GM13977 (cell line): ENCODE results near the gene CDC6.

Experiments
- DNase-seq: peaks from one replicate; pipeline ENCODE4 v3.0.0; 2012; ENCODE audit warnings: low spot score
- CTCF ChIP-seq: IDR thresholded peaks from 2 replicates; pipeline ENCODE4 v1.5.1; 2012; ENCODE audit warnings: mild to moderate bottlenecking, control low read depth; ENCODE audit not compliant: insufficient read depth; ENCODE audit errors: extremely low read depth, missing control alignments
- in situ Hi-C: fragments of 300-500 bp; cut with MboI; formaldehyde crosslinking; loops from one replicate; pipeline ENCODE4 v1.12.0; 2022; ENCODE audit warnings: low sequenced_read_pairs, low pct_unique_long_range_greater_than_20kb, mixed read lengths, inconsistent platforms; ENCODE audit not compliant: unreplicated experiment

CDC6 gene

GRCh38 chr17:40266882-40267281 is 20.8 kb upstream of the CDC6 start:
- no peak for TF ChIP-seq CTCF
- in situ Hi-C loops: no loop called here
- no peak for DNase-seq

DNA sequence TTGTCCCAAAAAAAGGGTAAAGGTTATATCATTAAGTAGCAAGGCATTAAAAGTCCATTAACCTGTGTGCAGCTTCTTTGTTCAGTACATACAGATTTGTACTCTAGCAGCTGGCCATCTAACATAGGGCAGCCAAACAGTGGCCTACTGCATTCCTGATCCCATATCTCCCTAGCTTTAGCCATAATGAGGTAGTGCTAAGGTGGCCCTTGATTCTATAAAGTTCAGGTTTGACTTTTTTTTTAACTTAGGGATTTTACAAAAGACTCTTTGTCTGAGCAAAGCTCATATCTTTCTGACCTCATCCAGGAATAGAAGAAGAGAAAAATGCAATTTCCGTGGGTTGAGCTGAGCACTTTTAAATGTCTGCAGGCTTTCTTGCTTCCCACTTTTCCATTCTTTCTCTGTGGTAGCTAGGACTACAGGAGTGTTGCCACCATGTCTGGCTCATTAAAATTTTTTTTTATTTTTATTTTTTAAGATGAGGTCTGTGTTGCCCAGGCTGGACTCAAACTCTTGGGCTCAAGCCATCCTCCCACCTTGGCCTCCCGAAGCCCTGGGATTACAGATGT is 19.5 kb upstream of the CDC6 start:
- no peak for TF ChIP-seq CTCF
- in situ Hi-C loops: no loop called here
- no peak for DNase-seq

DNA sequence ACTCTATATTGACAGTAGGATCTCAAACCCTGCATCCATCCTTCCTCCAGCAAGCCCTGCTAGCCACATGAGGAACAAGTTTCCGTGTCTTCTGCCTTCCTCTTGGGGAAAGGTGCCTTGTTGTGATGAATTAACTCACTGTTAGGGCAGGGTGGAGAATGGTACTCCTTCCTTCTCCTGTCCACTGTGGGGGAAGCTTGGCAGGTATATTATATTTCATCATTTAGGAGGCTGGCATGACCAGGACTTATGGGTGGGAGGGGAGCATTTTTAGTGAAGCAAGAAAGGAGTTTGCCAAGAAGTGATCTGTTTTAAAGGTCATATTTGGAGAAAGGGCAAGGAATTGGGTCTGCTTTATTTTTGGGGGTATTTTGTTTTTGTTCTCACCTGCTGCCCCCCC is 9.3 kb upstream of the CDC6 start:
- no peak for TF ChIP-seq CTCF
- in situ Hi-C loops: no loop called here
- DNase-seq: no peak

DNA sequence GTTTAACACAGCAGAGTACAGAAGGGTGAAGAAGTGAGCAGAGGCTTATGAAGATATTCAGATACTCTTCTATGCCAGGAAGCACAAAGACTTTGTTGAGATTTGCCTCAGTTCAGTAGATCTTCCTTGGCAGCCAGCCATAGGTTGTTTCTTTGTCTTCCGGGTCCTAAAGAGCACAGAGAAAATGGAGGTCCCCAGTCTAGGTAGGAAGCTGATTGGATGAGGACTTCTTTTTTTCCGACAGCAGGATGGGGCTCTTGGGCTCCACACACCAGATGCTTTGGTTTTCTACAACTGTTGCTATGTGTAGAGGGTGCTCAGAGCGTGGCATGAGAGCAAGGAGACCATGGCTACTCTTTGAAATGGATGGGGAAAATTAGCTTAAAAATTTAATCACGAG is 8.3 kb upstream of the CDC6 start:
- no peak for DNase-seq
- no peak for TF ChIP-seq CTCF
- in situ Hi-C loops: no loop called here

- DNase-seq: no peak
- no peak for TF ChIP-seq CTCF
- in situ Hi-C loops: loop anchor here (10.0 kb wide), 1 partner anchor 77 kb away; no protein-coding TSS in a partner anchor
Observed at GRCh38 chr17:40281663-40282062, 6.0 kb upstream of the CDC6 start.

DNA sequence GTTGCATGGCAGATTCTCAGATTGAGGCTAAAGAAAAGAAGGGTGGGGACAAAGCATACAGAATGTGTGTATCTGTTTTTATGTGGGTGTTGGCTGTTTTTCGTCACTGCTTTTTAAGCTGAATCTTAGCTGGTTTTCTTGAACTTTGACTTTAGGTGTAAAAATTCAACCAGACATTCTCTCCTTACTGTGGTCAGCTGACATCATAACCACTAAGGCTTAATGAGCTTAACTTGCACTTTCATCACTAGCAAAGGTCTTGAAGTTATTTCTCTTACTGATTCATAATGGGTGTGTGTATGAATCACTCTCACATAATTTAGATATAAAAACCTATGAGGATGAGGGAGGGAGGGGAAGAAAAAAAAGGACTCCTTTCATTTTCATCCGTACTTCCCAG is 4.0 kb upstream of the CDC6 start:
- in situ Hi-C loops: loop anchor here (10.0 kb wide), 1 partner anchor 79 kb away; no protein-coding TSS in a partner anchor
- peak; percentile 39 for DNase-seq
- no peak for TF ChIP-seq CTCF

DNA sequence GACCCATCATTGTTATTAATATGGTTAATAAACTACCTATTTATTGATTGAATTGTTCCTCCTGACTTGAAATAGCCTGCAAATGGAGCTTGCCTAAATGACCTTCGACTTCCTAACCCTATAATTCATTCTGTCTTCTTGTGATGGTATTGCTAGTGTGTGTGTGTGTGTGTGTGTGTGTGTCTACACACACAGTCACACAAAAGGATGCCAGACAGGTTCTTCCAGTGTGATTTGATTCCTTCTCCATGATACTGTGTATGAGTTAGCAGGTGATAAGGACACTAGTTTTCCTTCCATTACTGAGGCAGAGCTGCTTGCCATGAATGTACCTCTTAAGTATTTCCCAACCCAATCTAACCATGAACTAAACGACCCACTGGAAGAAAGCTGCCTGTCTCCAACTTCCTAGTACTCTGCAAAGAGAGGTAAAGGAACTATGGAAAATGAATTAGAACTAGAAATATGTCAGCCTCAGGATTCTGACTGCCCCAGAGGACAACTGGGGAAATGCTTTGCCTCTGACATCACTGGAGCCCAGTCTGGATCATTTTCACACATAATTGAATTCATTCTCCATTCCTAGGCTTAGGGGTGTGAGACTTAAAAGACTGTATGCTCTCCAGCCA is 3.5 kb upstream of the CDC6 start:
- no peak for TF ChIP-seq CTCF
- no peak for DNase-seq
- in situ Hi-C loops: loop anchor here (10.0 kb wide), 1 partner anchor 79 kb away; no protein-coding TSS in a partner anchor
